ENCODE measurements around the gene RNF26.
A peak's percentile ranks its signal among the peaks of the same experiment; 100 is the strongest.

DNA sequence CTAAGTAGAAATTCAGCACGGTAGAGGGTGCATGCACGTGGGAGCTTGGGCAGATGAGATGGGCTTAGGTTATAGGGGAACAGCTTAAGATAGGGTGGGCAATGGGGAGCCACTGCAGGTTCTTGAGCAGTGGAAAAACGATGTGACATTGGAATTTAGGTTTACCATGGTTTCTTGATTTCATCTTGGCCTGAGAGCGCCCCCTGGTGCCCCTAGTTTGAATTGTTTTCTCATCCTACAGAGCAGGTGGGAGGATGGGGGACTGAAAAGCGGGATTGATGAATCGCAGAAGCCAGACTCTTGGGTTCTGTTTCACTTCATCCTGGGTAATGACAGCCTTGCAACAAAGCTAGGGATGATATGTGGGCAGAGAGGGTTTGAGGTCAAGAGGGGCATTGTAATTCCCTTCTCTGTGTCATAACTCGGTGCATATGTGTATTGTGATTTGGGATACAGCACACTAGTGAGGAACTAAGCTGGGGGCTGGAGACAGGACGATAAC lies 10.7 kb upstream of the RNF26 start:
- TF ChIP-seq GABPA (IDR thresholded peaks at IDR 0.05; ENCODE audit: low read depth) (no peak), POLR2AphosphoS5 (IDR thresholded peaks at IDR 0.05; ENCODE audit: low read depth, low read length) (peak; percentile 53; the same call in 1 of the 2 replicates), TAF1 (IDR thresholded peaks at IDR 0.05; ENCODE audit: borderline replicate concordance, low read depth, low read length) (no peak), FOSL2 (IDR thresholded peaks at IDR 0.05; ENCODE audit: borderline replicate concordance, low read depth) (no peak), EZH2phosphoT487 (IDR thresholded peaks at IDR 0.05; ENCODE audit: borderline replicate concordance, low read depth) (no peak), FOXJ3 (CRISPR knock-in tag; IDR thresholded peaks at IDR 0.05) (no peak), RCOR1 (IDR thresholded peaks at IDR 0.05; ENCODE audit: low read length) (peak; percentile 69), NRF1 (IDR thresholded peaks at IDR 0.05; ENCODE audit: low read depth, low read length) (no peak)
- TF ChIP-seq, protein P1, sequence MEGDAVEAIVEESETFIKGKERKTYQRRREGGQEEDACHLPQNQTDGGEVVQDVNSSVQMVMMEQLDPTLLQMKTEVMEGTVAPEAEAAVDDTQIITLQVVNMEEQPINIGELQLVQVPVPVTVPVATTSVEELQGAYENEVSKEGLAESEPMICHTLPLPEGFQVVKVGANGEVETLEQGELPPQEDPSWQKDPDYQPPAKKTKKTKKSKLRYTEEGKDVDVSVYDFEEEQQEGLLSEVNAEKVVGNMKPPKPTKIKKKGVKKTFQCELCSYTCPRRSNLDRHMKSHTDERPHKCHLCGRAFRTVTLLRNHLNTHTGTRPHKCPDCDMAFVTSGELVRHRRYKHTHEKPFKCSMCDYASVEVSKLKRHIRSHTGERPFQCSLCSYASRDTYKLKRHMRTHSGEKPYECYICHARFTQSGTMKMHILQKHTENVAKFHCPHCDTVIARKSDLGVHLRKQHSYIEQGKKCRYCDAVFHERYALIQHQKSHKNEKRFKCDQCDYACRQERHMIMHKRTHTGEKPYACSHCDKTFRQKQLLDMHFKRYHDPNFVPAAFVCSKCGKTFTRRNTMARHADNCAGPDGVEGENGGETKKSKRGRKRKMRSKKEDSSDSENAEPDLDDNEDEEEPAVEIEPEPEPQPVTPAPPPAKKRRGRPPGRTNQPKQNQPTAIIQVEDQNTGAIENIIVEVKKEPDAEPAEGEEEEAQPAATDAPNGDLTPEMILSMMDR (IDR thresholded peaks at IDR 0.05): peak; percentile 83
- TF ChIP-seq, protein P2, sequence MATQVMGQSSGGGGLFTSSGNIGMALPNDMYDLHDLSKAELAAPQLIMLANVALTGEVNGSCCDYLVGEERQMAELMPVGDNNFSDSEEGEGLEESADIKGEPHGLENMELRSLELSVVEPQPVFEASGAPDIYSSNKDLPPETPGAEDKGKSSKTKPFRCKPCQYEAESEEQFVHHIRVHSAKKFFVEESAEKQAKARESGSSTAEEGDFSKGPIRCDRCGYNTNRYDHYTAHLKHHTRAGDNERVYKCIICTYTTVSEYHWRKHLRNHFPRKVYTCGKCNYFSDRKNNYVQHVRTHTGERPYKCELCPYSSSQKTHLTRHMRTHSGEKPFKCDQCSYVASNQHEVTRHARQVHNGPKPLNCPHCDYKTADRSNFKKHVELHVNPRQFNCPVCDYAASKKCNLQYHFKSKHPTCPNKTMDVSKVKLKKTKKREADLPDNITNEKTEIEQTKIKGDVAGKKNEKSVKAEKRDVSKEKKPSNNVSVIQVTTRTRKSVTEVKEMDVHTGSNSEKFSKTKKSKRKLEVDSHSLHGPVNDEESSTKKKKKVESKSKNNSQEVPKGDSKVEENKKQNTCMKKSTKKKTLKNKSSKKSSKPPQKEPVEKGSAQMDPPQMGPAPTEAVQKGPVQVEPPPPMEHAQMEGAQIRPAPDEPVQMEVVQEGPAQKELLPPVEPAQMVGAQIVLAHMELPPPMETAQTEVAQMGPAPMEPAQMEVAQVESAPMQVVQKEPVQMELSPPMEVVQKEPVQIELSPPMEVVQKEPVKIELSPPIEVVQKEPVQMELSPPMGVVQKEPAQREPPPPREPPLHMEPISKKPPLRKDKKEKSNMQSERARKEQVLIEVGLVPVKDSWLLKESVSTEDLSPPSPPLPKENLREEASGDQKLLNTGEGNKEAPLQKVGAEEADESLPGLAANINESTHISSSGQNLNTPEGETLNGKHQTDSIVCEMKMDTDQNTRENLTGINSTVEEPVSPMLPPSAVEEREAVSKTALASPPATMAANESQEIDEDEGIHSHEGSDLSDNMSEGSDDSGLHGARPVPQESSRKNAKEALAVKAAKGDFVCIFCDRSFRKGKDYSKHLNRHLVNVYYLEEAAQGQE (IDR thresholded peaks at IDR 0.05; ENCODE audit: low read depth, low read length): no peak
- TF ChIP-seq, protein P3, sequence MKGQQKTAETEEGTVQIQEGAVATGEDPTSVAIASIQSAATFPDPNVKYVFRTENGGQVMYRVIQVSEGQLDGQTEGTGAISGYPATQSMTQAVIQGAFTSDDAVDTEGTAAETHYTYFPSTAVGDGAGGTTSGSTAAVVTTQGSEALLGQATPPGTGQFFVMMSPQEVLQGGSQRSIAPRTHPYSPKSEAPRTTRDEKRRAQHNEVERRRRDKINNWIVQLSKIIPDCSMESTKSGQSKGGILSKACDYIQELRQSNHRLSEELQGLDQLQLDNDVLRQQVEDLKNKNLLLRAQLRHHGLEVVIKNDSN (IDR thresholded peaks at IDR 0.05; ENCODE audit: borderline replicate concordance, low read depth): no peak
